Spinal cord (tissue), 10 donors: ENCODE results near the gene TMEM181. TPM values are rescaled to one million over a fixed set of nuclear protein-coding genes. Genes with fewer than 3 reads are reported as not detected.

ENCODE experiments used
- DNase-seq, 6 donors: peaks; one replicate each; pipeline versions ENCODE4 v3.0.0 to v3.0.0-alpha.2; 2013 to 2015; ENCODE audit warnings: low spot score in 6 of 6, low read depth in 4 of 6
- H3K27ac ChIP-seq: one replicate; pipeline ENCODE4 v1.5.1; 2013; ENCODE audit warnings: low read depth, low read length, control low read depth
- H3K27me3 ChIP-seq: one replicate; pipeline ENCODE4 v1.6.1; 2013; ENCODE audit warnings: low read length; ENCODE audit not compliant: control insufficient read depth, insufficient read depth
- H3K36me3 ChIP-seq: one replicate; pipeline ENCODE4 v1.6.1; 2013; ENCODE audit warnings: low read length; ENCODE audit not compliant: control insufficient read depth, insufficient read depth
- H3K4me1 ChIP-seq: one replicate; pipeline ENCODE4 v1.6.1; 2013; ENCODE audit warnings: low read length; ENCODE audit not compliant: control insufficient read depth, insufficient read depth
- H3K4me3 ChIP-seq: one replicate; pipeline ENCODE4 v1.5.1; 2013; ENCODE audit warnings: low read depth, low read length, control low read depth
- H3K9me3 ChIP-seq: one replicate; pipeline ENCODE4 v1.6.1; 2013; ENCODE audit warnings: low read length; ENCODE audit not compliant: control insufficient read depth, insufficient read depth
- WGBS: methylation state at CpG from one replicate; pipeline ENCODE4 v1.1.5; 2013; ENCODE audit warnings: missing lambda C conversion rate; ENCODE audit not compliant: insufficient coverage; 5-methylcytosine and 5-hydroxymethylcytosine counted together
- polyA plus RNA-seq, 2 donors: library from polyadenylated mRNA; unstranded; fragments of 120-200 nt; gene quantifications; one replicate each; pipeline ENCODE4 v1.2.1, GENCODE V29; 2013; ENCODE audit not compliant: insufficient read length in 2 of 2
- total RNA-seq, 2 donors: library from RNA; depleted of rRNA in 1 of 2; stranded (reverse); fragments of 120-200 nt in 1 of 2; fragments of >200 nt in 1 of 2; gene quantifications; one replicate each; pipeline versions ENCODE4 v1.2.3 to v1.2.4, GENCODE V29; 2013 to 2014
- donor health status: healthy.

The TMEM181 gene
- total and polyA plus RNA-seq, 4 donors: 31.8 to 59.0 (median 40.1) TPM

DNA sequence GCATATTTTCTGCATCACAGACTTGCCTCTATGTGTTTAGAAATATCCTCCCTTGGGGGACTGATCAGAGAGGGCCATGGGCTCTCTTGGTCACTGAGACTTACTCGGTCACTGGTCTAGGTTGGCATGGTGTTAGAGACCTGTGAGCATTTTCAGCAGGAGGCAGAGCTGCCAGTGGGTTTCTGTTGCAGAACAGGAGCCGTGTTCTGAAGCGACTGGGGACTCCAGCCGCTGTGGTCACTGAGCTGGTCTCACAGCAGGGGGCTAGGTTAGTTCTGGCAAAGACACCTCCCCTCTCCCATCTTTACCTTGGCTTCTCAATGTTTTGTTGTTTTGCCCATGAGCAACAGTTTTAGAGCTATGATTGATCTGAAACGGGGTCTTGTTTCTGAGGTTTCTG, 8.7 kb downstream of the TMEM181 start:
- WGBS: 55% methylated on average over 4 of the region's 5 CpGs
- Histone ChIP-seq H3K9me3 (no peaks in the 10 kb centered on the region), H3K4me3 (no peak overlapping the region), H3K27ac (no peak overlapping the region), H3K27me3 (no peaks in the 10 kb centered on the region), H3K4me1 (no peaks in the 10 kb centered on the region), H3K36me3 (peaks cover 30% of the 10 kb centered on the region)
- DNase-seq: no peak

DNA sequence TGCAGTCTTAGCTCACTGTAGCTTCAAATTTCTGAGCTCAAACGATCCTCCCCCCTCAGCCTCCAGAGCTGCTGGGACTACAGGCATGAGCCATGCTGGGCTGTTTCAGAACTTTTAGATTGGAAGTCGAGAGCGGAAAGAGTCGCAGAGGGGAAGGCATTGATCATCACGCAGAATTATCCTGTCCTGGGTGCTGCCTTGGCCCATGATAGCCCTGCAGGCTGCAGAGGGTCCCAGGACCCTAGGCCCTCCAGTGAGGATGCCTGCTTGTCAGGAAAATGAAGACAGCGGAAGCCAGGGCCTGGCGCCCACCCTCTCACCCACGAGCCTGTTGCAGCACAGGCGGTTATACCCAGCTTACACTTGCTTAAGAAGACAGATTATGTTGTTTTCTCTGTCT, 9.1 kb downstream of the TMEM181 start:
- no peaks in the 10 kb centered on the region for H3K4me1 ChIP-seq
- WGBS: 81% methylated on average over 5 of the region's 9 CpGs
- H3K4me3 ChIP-seq: no peak overlapping the region
- H3K9me3 ChIP-seq: no peaks in the 10 kb centered on the region
- H3K27ac ChIP-seq: no peak overlapping the region
- DNase-seq: no peak
- peaks cover 30% of the 10 kb centered on the region for H3K36me3 ChIP-seq
- no peaks in the 10 kb centered on the region for H3K27me3 ChIP-seq

DNA sequence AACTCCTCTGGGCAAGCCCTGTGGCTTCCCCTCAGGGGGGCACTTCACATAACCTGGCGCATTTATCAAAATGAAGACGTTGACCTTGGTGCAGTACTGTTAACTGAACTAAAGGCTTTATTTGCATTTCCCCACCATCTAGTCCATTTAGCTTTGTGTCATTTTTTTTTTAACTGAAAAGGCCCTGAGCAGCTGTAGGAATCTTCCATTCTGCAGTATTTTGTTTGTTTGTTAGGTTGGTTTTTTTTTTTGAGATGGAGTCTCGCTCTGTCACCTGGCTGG, 10.7 kb downstream of the TMEM181 start:
- Histone ChIP-seq H3K27me3 (no peaks in the 10 kb centered on the region), H3K9me3 (no peaks in the 10 kb centered on the region), H3K27ac (no peak overlapping the region), H3K36me3 (peaks cover 27% of the 10 kb centered on the region), H3K4me1 (no peaks in the 10 kb centered on the region), H3K4me3 (no peak overlapping the region)
- WGBS: 86% methylated on average over 2 of the region's 3 CpGs
- DNase-seq: no peak

DNA sequence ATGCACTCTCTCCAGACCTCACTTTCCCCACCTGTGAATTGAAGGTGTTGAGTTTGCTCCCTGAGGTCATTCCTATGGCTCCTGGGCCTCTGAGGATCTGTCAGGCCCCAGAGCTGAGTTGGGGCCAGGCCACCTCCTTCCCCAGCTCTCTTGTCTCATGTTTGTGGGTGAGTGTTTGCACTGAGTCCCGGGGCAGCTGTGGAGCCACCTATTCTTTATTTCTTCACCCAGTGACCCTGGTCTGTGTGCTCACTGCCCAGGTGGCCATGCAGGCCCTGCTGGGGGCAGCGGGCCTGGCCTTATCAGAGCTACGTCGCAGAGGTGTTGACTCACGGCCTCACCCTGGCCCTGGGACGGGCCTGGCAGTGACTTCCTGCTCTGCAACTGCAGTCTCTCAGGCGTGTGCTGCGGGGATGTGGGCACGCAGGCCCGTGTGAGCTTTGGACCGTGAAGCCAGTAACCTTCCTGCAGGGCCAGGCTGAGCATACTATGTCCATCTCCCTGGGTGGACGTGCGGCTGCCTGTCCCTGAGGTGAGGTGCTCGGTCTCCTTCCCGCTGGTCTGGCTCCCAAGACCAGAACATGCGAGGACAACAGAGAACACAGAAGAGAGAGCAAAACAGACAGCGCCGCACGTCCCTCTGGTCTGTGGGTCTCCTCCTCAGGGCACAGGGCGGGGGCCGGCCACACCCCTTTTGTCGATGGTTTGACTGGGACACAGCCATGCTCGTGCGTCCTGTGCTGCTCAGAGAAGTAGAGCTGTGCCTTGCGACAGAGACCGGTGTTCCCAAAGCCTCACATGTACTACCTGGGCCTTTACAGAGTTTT, 12.1 kb downstream of the TMEM181 start:
- 94% methylated on average over 22 of the region's 26 CpGs for WGBS
- Histone ChIP-seq H3K27ac (no peak overlapping the region), H3K4me3 (no peak overlapping the region), H3K36me3 (peaks cover 27% of the 10 kb centered on the region), H3K4me1 (no peaks in the 10 kb centered on the region), H3K9me3 (no peaks in the 10 kb centered on the region), H3K27me3 (no peaks in the 10 kb centered on the region)
- DNase-seq: no peak

DNA sequence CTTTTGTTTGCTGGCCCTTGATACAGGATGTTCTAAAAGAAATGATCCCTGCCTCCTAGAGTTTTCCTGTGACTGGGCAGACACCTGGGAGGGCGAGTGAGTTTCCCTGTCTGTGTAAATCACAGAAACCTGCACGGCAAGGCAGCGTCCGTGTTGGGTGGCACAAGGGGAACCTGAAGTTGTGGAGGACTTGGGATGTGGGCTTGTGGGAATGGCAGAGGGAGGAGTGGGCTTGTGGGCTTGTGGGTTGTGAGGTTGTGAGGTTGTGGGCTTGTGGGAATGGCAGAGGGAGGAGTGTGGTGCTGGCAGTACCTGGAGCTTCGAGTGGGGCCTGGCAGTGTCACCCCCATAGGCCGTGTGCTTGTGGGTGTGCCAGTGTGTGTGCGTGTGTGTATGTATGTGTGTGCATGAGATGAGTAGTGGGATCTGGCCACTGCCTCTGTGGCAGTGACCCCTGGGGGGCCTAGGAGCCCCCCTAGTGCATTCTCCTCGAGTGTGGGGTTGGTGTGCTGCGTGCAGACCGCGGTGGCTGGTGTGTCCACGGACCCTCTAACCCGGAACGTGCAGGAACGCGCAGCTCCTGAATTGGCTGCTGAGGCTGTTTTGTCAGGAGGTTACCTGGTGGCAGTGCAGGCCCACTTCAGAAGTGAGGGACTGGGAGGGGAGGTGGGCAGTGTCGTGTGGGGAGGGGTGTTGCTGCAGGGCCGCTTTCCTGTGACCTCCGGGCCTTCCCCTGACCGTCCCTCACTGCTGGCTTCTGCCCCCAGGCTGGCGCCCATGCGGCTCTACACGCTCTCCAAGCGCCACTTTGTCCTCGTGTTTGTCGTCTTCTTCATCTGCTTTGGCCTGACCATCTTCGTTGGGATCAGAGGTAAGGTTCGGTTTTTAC, 13.0 kb downstream of the TMEM181 start:
- WGBS: 97% methylated on average over 28 of the region's 28 CpGs
- Histone ChIP-seq H3K4me1 (no peaks in the 10 kb centered on the region), H3K27me3 (no peaks in the 10 kb centered on the region), H3K36me3 (peaks cover 27% of the 10 kb centered on the region), H3K9me3 (no peaks in the 10 kb centered on the region), H3K27ac (no peak overlapping the region), H3K4me3 (no peak overlapping the region)
- no peak for DNase-seq

DNA sequence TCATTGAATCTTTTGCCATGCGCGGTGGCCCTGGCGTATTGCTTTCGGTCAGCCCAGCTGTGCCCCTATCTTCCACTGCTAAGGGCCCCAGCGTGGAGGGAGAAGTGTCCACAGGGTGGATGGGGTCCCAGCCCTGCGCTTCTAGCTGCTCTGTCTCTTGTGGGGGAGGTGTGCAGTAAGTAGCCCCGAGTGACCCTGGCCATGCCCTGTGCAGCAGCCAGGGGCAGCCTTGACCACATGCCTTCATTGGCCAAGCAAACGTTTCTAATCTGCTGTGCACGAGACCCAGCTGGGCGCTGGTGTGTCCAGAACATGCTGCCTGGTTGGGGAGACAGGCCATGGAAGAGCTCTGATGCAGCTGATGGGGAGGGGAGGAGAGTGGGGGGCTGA, 13.6 kb downstream of the TMEM181 start:
- WGBS: 92% methylated on average over 10 of the region's 10 CpGs
- no peaks in the 10 kb centered on the region for H3K4me1 ChIP-seq

DNA sequence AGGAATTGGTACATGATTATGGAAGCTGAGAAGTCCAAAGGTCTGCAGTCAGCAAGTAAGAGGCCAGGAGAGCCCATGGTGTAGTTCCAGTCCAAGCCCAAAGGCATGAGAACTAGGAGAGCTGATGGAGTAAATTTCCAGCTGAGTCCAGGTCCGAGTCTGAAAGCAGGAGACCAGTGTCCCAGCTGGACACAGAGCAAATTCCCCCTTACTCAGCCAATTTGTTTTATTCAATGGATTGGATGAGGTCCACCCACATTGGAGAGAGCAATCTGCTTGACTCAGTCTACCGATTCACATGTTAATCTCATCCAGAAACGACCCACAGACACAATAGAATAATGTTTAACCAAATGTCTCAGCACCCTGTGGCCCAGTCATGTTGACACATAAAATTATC, 14.9 kb downstream of the TMEM181 start:
- Histone ChIP-seq H3K36me3 (peaks cover 27% of the 10 kb centered on the region), H3K27me3 (no peaks in the 10 kb centered on the region), H3K4me3 (no peak overlapping the region), H3K9me3 (no peaks in the 10 kb centered on the region), H3K27ac (no peak overlapping the region), H3K4me1 (no peaks in the 10 kb centered on the region)
- no peak for DNase-seq
- whole genome bisulfite sequencing: no CpG with 5 or more reads among the region's 3 CpGs

More for the DNA sequence above, 13.6 kb downstream of the TMEM181 start:
- peaks cover 27% of the 10 kb centered on the region for H3K36me3 ChIP-seq
- H3K9me3 ChIP-seq: no peaks in the 10 kb centered on the region
- no peak for DNase-seq
- no peak overlapping the region for H3K4me3 ChIP-seq
- H3K27me3 ChIP-seq: no peaks in the 10 kb centered on the region
- no peak overlapping the region for H3K27ac ChIP-seq

DNA sequence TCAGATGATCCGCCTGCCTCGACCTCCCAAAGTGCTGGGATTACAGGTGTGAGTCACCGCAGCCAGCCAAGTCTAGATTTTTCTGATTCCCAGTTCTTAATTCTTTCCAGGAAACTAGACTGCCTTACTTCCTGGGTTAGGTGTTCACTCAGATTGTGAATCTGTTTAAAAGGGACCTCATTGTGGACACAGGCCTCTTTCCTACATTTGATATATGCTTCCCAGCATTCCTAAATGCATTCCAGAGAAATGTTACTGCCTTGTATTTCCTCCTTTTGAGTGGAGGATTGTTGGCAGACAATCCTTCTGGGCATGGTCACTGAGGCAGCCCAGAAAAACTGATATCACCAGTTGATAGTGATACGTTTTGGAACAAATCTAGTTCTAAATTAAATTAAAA, 15.7 kb downstream of the TMEM181 start:
- H3K27me3 ChIP-seq: no peaks in the 10 kb centered on the region
- DNase-seq: no peak
- H3K4me3 ChIP-seq: no peak overlapping the region
- H3K27ac ChIP-seq: no peak overlapping the region
- no peaks in the 10 kb centered on the region for H3K9me3 ChIP-seq
- H3K4me1 ChIP-seq: no peaks in the 10 kb centered on the region
- WGBS: 79% methylated on average over 2 of the region's 4 CpGs
- peaks cover 25% of the 10 kb centered on the region for H3K36me3 ChIP-seq

DNA sequence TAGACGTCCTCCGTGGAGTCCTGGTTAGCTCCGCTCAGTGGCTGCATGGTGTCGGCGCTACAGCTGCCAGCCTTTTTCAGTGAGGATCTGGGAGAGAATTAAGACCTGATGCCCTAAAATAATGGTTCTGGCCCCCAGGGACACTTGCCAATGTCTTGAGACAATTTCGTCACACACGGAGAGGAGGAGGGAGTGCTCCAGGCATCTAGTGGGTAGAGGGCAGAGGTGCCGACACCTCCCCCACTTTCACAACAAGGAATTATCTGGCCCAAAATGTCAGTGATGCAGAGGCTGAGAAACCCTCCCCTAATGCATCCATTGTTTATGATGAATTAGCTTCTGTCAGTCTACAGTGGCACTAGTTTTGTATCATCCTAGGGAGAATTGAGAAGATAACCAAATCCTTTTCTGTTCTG, 24.4 kb downstream of the TMEM181 start:
- no peak overlapping the region for H3K4me3 ChIP-seq
- peaks cover 34% of the 10 kb centered on the region for H3K36me3 ChIP-seq
- H3K27ac ChIP-seq: no peak overlapping the region
- H3K27me3 ChIP-seq: no peaks in the 10 kb centered on the region
- H3K9me3 ChIP-seq: no peaks in the 10 kb centered on the region
- no peak for DNase-seq
- WGBS: 72% methylated on average over 5 of the region's 8 CpGs
- no peaks in the 10 kb centered on the region for H3K4me1 ChIP-seq

DNA sequence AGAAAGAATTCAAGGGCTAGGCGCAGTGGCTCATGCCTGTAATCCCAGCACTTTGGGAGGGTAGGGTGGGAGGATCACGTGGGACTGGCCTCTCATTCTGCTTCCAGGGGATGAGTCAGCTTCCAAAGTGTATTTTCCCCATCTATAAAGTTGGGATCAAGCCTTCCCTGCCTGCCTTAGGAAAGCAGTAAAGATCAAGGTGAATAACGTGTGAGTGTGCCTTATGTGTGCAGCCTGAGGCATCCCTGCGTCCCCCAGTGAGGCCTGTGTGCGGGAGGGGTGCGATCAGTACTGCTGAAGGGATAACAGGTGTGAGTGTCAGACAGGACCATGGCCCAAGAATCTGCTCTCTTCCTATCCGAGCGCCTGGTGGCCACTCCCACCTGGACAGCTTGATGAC, 26.8 kb downstream of the TMEM181 start:
- H3K9me3 ChIP-seq: no peaks in the 10 kb centered on the region
- H3K27ac ChIP-seq: no peak overlapping the region
- no peak for DNase-seq
- H3K4me3 ChIP-seq: no peak overlapping the region
- peaks cover 47% of the 10 kb centered on the region for H3K36me3 ChIP-seq
- WGBS: 98% methylated on average over 6 of the region's 8 CpGs
- no peaks in the 10 kb centered on the region for H3K27me3 ChIP-seq
- no peaks in the 10 kb centered on the region for H3K4me1 ChIP-seq
